ENCODE data around the gene SCP2D1. TPM values are rescaled to one million over a fixed set of nuclear protein-coding genes. Genes with fewer than 3 reads are reported as not detected.

SCP2D1 gene
- total RNA-seq, 4 donors from 2014 or later, result not detected

GRCh38 chr20:18856873-18857272 is 43.3 kb downstream of the SCP2D1 start:
- H3K27me3 ChIP-seq, result no peaks in the 10 kb centered on the region
- no peaks in the 10 kb centered on the region for H3K36me3 ChIP-seq
- H3K27ac ChIP-seq, result no peak overlapping the region
- 86% methylated on average over 2 of the region's 2 CpGs; no CpG with 5 or more reads in 1 of the 2 donors for WGBS, 2 donors (ENCODE audit: low coverage in 1 of 2)
- no peaks in the 10 kb centered on the region for H3K9me3 ChIP-seq
- no peaks in the 10 kb centered on the region for H3K4me1 ChIP-seq
- in situ Hi-C loops (cut with MboI; ENCODE audit: low pct_ligation_motif_present in 1 of 4, low pct_unique_long_range_greater_than_20kb in 1 of 4, low sequenced_read_pairs in 3 of 4), result no loop called here
- intact Hi-C loops (cut with DNase I; ENCODE audit: low total_unique reads), result no loop called here
- DNase-seq, result no peak
- TF ChIP-seq CTCF (IDR thresholded peaks at IDR 0.05) (no peak), POLR2AphosphoS5 (IDR thresholded peaks at IDR 0.05) (no peak), EP300 (IDR thresholded peaks at IDR 0.05; ENCODE audit: low read depth) (no peak), POLR2A (IDR thresholded peaks at IDR 0.05) (no peak)
- no peak overlapping the region for H3K4me3 ChIP-seq

- no peak overlapping the region for H3K4me3 ChIP-seq
- no peak for DNase-seq
- H3K36me3 ChIP-seq, result no peaks in the 10 kb centered on the region
- WGBS, 2 donors (ENCODE audit: low coverage in 1 of 2), result 20 to 37% methylated on average over 1 of the region's 1 CpG
- H3K27me3 ChIP-seq, result no peaks in the 10 kb centered on the region
- intact Hi-C loops (cut with DNase I; ENCODE audit: low total_unique reads) (no loop called here), in situ Hi-C loops (cut with MboI; ENCODE audit: low pct_ligation_motif_present in 1 of 4, low pct_unique_long_range_greater_than_20kb in 1 of 4, low sequenced_read_pairs in 3 of 4) (no loop called here)
- H3K4me1 ChIP-seq, result no peaks in the 10 kb centered on the region
- H3K9me3 ChIP-seq, result no peaks in the 10 kb centered on the region
- no peak overlapping the region for H3K27ac ChIP-seq
- TF ChIP-seq POLR2A (IDR thresholded peaks at IDR 0.05), result no peak
These were observed 44.1 kb downstream of the SCP2D1 start for GRCh38 chr20:18857640-18858039.

GRCh38 chr20:18858816-18859215 is 45.2 kb downstream of the SCP2D1 start:
- in situ Hi-C loops (cut with MboI; ENCODE audit: low pct_ligation_motif_present in 1 of 4, low pct_unique_long_range_greater_than_20kb in 1 of 4, low sequenced_read_pairs in 3 of 4), result no loop called here

More at GRCh38 chr20:18858816-18859215, 45.2 kb downstream of the SCP2D1 start:
- no peaks in the 10 kb centered on the region for H3K9me3 ChIP-seq
- no peaks in the 10 kb centered on the region for H3K27me3 ChIP-seq
- H3K27ac ChIP-seq, result no peak overlapping the region
- H3K36me3 ChIP-seq, result no peaks in the 10 kb centered on the region
- intact Hi-C loops (cut with DNase I; ENCODE audit: low total_unique reads), result no loop called here
- 88 to 91% methylated on average over 3 of the region's 3 CpGs for WGBS, 2 donors (ENCODE audit: low coverage in 1 of 2)
- H3K4me3 ChIP-seq, result no peak overlapping the region
- no peaks in the 10 kb centered on the region for H3K4me1 ChIP-seq
- TF ChIP-seq POLR2A (IDR thresholded peaks at IDR 0.05) (no peak), EP300 (IDR thresholded peaks at IDR 0.05; ENCODE audit: low read depth) (no peak), POLR2AphosphoS5 (IDR thresholded peaks at IDR 0.05) (no peak), CTCF (IDR thresholded peaks at IDR 0.05) (no peak)
- no peak for DNase-seq

Other genes with a start within 250 kb of the SCP2D1 start
- 100 to 1,000 TPM in 1 of 4 donors, 10 to 100 TPM in 2, 1 to 10 TPM in 1; 4.8 to 127 (median 58.6) TPM for gene SMIM26, start 246.4 kb upstream of the SCP2D1 start, total RNA-seq
- gene DTD1, start 225.7 kb upstream of the SCP2D1 start, total RNA-seq, result 10 to 100 TPM in 2 of 4 donors, 1 to 10 TPM in 2; 3.7 to 17.6 (median 9.8) TPM